Activated B cell treated with CpG ODN at 0.5 μM for 24 hours (primary cell): ENCODE measurements around the gene WFDC5. TPM values are rescaled to one million over a fixed set of nuclear protein-coding genes. Genes with fewer than 3 reads are reported as not detected.

ENCODE experiments used
- ATAC-seq: fragments of 200-7000 bp; cut with Tn5 transposase; one replicate; pipeline ENCODE4 v1.10.0; 2021; ENCODE audit warnings: low read depth, mild to moderate bottlenecking, moderate library complexity
- CTCF ChIA-PET: fragments of 350-600 bp; sonication (Branson Sonifier 250); formaldehyde crosslinking; loops from one replicate; lab custom pipeline; 2021; ENCODE audit warnings: antibody characterized with exemption; lab: Charles Lee
- POLR2A ChIA-PET: fragments of 350-600 bp; sonication (Branson Sonifier 250); formaldehyde crosslinking; loops from one replicate; lab custom pipeline; 2021; ENCODE audit warnings: antibody characterized with exemption; lab: Charles Lee
- DNase-seq: peaks from one replicate; pipeline ENCODE4 v3.0.0; 2022
- H3K27ac Mint-ChIP-seq: one replicate; pipeline ENCODE4 v1.8.0; 2020; ENCODE audit warnings: mixed read lengths
- H3K27me3 Mint-ChIP-seq: one replicate; pipeline ENCODE4 v1.8.0; 2021; ENCODE audit warnings: mixed read lengths
- H3K36me3 Mint-ChIP-seq: one replicate; pipeline ENCODE4 v1.8.0; 2021; ENCODE audit warnings: low read depth, mixed read lengths
- H3K4me1 Mint-ChIP-seq: one replicate; pipeline ENCODE4 v1.8.0; 2021; ENCODE audit warnings: mixed read lengths
- H3K4me3 Mint-ChIP-seq: one replicate; pipeline ENCODE4 v1.8.0; 2020; ENCODE audit warnings: mild to moderate bottlenecking, mixed read lengths
- H3K9me3 Mint-ChIP-seq: one replicate; pipeline ENCODE4 v1.8.0; 2020; ENCODE audit warnings: mixed read lengths
- CTCF ChIP-seq: fragments of 200-600 bp; IDR thresholded peaks from one replicate; pipeline ENCODE4 v1.8.0; 2022; ENCODE audit warnings: antibody characterized with exemption, mild to moderate bottlenecking
- intact Hi-C: fragments of 100-400 bp; cut with micrococcal nuclease; formaldehyde crosslinking; loops from one replicate; pipeline ENCODE4 v1.15.1; 2024
- total RNA-seq: library from RNA; stranded (reverse); gene quantifications from 2 replicates; pipeline ENCODE4 v1.2.3, GENCODE V29; 2022

The WFDC5 gene
- total RNA-seq, 1 donor from 2014 or later = not detected

- no peak overlapping the region for H3K27ac Mint-ChIP-seq
- ChIA-PET CTCF (no interaction called here), POLR2A (no interaction called here)
- H3K4me1 Mint-ChIP-seq = peaks cover 13% of the 10 kb centered on the region
- DNase-seq = no peak
- H3K36me3 Mint-ChIP-seq = no peaks in the 10 kb centered on the region
- H3K9me3 Mint-ChIP-seq = no peaks in the 10 kb centered on the region
- H3K27me3 Mint-ChIP-seq = peaks cover 44% of the 10 kb centered on the region
- intact Hi-C loops = no loop called here
- ATAC-seq = no peak
- no peak for TF ChIP-seq CTCF
- no peak overlapping the region for H3K4me3 Mint-ChIP-seq
These were observed 11.9 kb downstream of the WFDC5 start for GRCh38 chr20:45103072-45103471.

- no peak for DNase-seq
- no peak for TF ChIP-seq CTCF
- Mint-ChIP-seq H3K27ac (no peak overlapping the region), H3K9me3 (no peaks in the 10 kb centered on the region), H3K27me3 (peaks cover 50% of the 10 kb centered on the region), H3K4me1 (peaks cover 17% of the 10 kb centered on the region), H3K36me3 (no peaks in the 10 kb centered on the region), H3K4me3 (no peak overlapping the region)
- CTCF ChIA-PET = interaction anchor here (1.3 kb wide), 1 partner anchor 193 kb away, joined by 3 read pairs; no protein-coding TSS in a partner anchor
- POLR2A ChIA-PET = no interaction called here
- ATAC-seq = no peak
- intact Hi-C loops = no loop called here
These were observed 13.6 kb downstream of the WFDC5 start for GRCh38 chr20:45101333-45101850.

GRCh38 chr20:45100563-45101245 lies 14.3 kb downstream of the WFDC5 start, which contains the start of gene KCNS1:
Gene KCNS1, minus strand, starts transcription at chr20:45101127. Its CDS starts 1,891 bp downstream, at chr20:45099236.
- no peak within 1 kb of the TSS for H3K27ac Mint-ChIP-seq
- no peak within 1 kb of the TSS for H3K4me3 Mint-ChIP-seq
- no peaks in the 10 kb centered on the region for H3K9me3 Mint-ChIP-seq
- peaks cover 50% of the 10 kb centered on the region for H3K27me3 Mint-ChIP-seq
- ATAC-seq = no peak
- DNase-seq = no peak
- intact Hi-C loops = no loop called here
- H3K36me3 Mint-ChIP-seq = no peaks in the 10 kb centered on the region
- H3K4me1 Mint-ChIP-seq = peaks cover 21% of the 10 kb centered on the region
- TF ChIP-seq CTCF = no peak
- ChIA-PET CTCF (interaction anchor here (0.7 to 1.3 kb wide), 3 partner anchors 13 to 193 kb away, joined by 3 read pairs; no protein-coding TSS in a partner anchor), POLR2A (no interaction called here)

GRCh38 chr20:45098103-45098773 lies 16.7 kb downstream of the WFDC5 start:
- peaks cover 38% of the 10 kb centered on the region for H3K27me3 Mint-ChIP-seq
- DNase-seq (no peak), ATAC-seq (no peak)
- intact Hi-C loops = loop anchor here (5.0 kb wide), 2 partner anchors 351 to 411 kb away; partner anchors contain the start of gene KCNK15
- H3K36me3 Mint-ChIP-seq = no peaks in the 10 kb centered on the region
- no peak overlapping the region for H3K4me3 Mint-ChIP-seq
- no peak overlapping the region for H3K27ac Mint-ChIP-seq
- no peaks in the 10 kb centered on the region for H3K9me3 Mint-ChIP-seq
- TF ChIP-seq CTCF = no peak
- ChIA-PET POLR2A (no interaction called here), CTCF (interaction anchor here (1.1 to 5.1 kb wide), 6 partner anchors 25 to 673 kb away, joined by 3 to 86 read pairs (median 16); no protein-coding TSS in a partner anchor)
- peaks cover 22% of the 10 kb centered on the region for H3K4me1 Mint-ChIP-seq
